ENCODE measurements around the gene ATP5PO.
"Not testable (repeated sequence)": the region's sequence is repeated elsewhere in the genome, so short reads cannot be mapped to it uniquely, and the experiment has no call there.

The ATP5PO gene

DNA sequence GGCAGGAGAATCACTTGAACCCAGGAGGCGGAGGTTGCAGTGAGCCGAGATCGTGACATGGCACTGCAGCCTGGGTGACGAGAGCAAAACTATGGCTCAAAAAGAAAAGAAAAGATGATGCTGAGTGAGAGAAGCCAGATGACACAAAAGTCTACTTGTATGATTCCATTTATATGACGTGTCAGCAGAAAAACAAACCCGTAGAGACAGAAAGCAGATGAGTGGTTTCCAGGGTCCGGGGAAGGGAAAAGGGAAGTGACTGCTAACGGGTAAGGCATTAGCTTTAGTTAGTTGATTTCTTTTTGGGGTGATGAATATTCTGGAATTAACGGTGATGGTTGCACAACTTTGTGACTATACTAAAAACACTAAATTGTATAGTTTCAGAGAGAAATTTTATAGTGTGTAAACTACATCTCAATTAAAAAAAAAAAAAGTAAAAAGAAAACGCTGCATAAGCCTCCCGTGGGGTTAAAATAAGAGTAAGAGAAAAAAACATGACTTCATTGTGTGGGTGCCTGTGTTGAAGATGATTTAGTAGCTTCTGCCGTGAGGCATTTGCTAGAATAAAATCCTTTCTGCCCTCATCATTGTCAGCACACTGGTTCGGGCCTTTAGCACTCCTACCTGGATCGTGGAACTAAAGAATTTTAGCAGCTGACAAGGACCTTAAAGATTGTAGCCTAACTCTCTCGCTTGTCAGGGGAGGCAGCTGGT is 24.7 kb upstream of the ATP5PO start:
- DNase-seq (ENCODE audit: low read depth): peak; percentile 61

DNA sequence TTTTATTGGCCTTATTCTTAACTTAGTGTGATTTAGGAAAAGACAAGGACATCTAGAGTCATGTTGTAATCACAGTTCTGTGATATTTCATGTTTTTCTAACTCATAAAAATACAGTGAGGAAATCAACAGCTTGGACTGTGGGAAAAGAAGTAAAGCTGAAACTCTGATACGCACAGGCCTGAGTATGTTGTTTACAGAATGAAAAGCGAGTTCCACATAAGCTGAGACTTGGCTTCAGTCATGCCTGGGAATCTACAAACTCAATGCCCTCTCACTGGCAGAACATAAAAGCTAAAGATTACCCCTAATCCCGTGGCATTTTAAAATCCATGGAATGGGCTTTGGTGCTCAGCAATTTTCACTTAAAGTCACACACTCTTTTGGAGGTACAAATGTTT is 23.6 kb upstream of the ATP5PO start:
- DNase-seq (ENCODE audit: low read depth): no peak

DNA sequence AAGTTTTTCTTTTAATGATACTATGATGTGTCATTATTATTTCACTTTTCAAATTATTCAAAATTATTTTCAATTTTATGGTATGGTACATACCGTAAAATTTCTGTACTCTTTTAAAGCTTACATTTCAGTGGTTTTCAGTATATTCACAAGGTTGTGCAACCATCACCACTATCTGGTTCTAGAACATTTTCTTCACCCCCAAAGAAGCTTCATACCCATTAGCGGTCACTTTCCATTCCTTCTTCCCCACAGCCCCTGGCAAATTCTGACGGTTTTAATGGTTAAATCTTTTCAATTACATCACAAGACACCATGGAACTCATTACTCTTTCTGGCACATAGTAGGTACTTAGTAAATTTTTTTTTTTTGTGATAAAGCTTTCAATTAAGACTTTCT is 22.8 kb upstream of the ATP5PO start:
- DNase-seq (ENCODE audit: low read depth): no peak

DNA sequence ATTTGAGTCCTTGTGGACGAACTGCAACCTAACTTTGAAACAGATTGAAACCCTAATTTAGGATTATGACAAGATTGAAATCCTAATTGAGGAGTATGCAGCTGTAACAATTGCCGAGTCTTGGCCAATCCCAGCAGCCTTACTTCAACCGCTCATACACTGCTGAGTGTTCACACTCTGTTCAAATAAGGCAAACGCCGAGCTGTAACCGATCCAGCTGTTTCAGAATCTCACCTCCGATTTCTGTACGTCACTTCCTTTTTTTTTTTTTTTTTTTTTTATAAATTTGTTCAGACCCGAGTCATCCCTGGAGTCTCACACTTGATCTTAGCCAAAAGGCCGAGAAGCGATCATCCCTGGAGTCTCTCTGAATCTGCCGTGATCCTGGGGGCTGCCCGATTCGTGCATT is 22.3 kb upstream of the ATP5PO start:
- DNase-seq (ENCODE audit: low read depth): no peak

DNA sequence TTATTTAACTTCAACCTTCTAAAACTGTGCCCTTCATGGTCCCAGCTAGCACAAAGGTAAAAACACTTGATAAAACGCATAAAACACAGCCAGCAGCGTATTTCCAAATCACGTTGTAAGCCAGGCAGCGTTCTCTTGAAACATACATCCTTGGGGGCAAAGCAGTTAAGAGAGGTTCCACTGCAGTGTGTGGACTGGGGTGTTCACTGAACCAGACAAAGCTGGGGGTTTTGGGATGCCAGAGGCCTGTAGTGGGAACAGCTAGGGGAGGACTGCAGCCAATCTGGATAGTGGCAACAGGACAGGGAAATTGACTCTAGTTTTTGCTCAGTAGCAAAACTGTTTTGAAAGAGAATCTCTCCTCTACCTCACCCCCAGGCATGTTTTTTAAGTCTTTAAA is 21.5 kb upstream of the ATP5PO start:
- DNase-seq (ENCODE audit: low read depth): no peak

DNA sequence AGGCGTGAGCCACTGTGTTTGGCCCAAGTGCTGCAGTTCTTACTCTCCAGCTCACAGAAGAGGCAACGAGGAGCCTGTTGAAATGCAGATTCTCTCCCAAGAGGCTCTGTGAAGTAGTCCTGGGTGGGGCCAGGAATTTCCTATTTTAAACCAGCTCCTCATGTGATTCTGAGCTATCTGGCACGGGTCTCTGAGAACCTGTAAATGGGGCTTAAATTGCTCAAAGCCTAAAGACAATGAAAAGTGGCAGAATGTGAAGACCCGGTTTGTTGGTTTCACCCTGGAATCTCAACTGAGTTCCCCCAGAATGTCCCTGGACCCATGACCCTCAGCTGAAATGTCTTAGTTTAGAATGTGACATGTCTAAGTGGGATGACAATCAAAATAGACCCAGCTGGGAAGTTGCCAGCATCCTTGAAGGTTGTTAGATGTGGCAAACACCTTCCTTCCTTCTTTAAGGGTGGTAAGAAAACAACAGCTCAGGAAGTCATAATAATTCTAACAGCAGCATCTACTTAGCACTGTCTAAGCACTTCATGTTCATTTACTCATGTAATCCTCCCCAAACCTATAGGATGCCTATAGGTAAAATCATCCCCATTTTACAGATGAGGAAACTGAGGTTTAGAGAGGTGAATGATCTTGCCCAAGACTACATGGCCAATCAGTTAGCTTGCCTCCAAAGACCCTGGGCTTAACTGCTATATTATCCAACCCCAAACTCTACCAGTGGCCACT is 20.9 kb upstream of the ATP5PO start:
- DNase-seq (ENCODE audit: low read depth): no peak

DNA sequence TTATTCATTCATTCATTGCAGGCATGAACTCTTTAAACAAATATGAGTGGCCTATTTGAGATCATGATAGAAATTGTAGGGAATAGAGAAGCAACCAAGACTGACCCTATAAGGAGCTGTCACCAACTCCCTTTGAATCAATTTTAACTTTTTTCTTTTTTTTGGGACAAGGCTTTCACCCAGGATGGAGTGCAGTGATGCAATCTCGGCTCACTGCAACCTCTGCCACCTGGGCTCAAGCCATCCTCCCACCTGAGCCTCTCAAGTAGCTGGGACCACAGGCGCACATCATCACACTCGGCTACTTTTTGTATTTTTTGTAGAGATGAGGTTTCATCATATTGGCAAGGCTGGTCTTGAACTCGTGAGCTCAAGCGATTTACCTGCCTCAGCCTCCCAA is 17.1 kb upstream of the ATP5PO start:
- no peak for DNase-seq (ENCODE audit: low read depth)

DNA sequence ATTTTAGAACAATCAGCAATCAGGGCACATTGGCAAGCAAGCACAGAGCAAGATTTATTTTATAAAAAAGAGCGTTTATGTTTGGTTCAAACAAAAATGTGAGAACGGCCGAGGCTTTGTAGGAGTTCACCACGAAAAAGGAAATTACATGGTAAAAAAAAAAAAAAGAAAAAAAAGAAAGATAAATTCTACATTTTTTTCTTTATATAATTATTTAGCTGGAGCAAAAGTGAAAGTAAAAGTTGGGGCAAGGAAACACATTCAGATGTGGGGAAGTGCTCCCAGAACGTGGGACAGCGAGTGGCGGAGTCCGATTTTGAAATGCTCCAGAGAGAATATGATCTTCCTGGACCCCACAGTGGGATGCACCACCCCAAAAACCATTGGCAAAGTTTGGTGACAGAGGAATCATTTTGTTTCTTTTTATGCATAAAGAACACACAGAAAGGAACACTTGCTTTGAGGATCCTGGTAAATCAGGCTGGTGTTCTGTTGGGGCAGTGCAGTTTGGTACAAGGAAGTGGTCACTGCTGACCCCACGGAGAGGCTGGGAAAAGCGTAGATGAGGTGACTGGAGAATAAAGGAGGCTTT is 16.3 kb upstream of the ATP5PO start:
- no peak for DNase-seq (ENCODE audit: low read depth)

DNA sequence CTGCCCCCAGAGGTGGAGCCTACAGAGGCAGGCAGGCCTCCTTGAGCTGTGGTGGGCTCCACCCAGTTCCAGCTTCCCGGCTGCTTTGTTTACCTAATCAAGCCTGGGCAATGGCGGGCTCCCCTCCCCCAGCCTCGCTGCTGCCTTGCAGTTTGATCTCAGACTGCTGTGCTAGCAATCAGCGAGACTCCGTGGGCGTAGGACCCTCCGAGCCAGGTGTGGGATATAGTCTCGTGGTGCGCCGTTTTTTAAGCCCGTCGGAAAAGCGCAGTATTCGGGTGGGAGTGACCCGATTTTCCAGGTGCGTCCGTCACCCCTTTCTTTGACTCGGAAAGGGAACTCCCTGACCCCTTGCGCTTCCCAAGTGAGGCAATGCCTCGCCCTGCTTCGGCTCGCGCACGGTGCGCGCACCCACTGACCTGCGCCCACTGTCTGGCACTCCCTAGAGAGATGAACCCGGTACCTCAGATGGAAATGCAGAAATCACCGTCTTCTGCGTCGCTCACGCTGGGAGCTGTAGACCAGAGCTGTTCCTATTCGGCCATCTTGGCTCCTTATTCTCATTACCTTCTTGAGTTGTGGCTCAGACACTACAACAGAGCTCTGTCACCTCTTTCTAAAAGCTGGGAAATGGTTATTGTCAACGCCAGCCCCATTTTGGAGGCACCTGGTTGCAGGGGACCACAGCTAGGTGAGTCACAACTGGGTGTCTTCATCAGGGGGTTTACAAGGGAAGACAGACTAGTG is 15.6 kb upstream of the ATP5PO start:
- DNase-seq (ENCODE audit: low read depth): not testable (repeated sequence)

DNA sequence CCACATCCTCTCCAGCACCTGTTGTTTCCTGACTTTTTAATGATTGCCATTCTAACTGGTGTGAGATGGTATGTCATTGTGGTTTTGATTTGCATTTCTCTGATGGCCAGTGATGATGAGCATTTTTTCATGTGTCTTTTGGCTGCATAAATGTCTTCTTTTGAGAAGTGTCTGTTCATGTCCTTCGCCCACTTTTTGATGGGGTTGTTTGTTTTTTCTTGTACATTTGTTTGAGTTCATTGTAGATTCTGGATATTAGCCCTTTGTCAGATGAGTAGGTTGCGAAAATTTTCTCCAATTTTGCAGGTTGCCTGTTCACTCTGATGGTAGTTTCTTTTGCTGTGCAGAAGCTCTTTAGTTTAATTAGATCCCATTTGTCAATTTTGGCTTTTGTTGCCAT is 10.6 kb upstream of the ATP5PO start:
- not testable (repeated sequence) for DNase-seq (ENCODE audit: low read depth)

DNA sequence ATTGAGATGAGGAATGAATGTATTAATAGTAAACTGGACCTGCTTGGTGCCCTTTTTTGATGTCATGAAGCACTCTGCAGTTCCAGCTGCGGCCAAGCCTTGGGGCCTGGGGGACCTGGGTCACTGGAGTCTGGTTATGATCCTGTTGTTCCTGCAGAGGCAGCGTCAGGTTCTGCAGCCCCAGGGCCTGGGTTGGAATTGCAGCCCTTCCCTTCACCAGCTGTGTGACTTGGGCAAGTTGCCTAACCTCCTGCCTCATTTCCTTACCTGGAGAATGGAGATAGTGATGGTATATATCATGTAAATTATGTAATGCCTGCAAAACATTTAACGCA is 9.1 kb upstream of the ATP5PO start:
- DNase-seq (ENCODE audit: low read depth): no peak

DNA sequence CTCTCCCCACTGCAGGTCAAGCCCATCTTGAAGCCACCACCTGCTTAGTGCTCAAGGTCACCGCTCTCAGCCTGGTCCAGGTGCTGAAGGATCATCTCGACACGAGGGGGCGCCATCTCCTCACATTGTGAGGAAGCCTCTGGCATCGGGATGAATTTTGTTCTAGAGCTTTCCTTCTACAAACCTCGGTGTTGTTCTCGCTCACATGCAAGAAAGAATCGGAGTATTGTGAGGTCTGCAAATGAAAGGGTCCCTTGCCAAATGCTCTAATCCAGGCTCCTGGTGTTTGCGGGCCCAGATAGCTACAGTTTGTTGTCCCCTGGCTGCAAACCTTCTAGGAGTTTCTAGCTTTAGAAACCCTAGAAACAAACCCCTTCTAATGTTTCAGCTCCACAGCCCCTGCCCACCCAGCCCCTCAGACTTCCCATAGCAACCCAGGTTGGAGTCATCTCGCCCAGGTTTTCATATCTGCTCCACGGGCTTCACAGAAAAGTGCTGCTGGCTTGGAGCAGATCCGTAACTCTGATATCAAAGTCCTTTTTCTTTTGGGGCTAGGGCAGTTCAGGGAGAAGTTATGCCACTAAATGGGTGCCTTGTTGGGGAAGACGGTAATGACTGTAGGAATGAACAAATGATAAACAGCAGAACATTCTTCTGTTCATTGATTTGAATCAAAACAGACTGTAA is 8.6 kb upstream of the ATP5PO start:
- peak; percentile 60 for DNase-seq (ENCODE audit: low read depth)

DNA sequence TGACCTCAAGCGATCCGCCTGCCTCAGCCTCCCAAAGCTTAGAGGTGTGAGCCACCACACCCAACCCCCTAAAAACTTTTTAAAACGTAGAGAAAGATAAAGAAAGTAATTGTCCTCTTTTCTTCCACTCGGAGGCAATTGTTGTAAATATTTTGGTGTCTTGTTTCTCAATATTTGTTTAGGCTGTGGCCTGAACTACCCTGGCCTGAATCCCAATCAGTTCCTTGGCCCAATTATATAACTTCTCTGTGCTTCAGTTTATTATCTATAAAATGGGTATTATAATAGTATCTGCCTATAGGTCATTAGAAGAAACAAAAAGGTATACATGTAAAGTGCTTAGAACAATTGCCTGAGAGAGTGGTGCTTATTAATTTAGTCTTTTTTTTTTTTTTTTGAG is 1.8 kb upstream of the ATP5PO start:
- DNase-seq (ENCODE audit: low read depth): no peak

DNA sequence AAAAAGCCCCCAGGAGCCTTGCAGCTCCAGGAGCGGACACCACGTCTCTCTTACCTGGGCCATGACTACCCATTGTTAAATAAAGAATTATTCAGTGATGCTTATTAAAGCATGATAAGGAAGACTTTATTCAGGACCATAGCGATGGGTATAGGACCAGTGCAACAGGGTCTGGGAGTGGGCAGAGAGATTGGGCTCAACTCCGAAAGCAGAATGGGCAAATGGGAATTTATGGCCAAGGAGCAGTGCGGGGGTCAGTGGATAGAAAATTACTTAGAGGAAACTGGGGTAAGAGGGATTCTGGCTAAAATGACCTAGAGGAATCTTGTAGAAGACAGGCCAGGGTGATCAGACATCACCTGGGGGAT is 580 bp upstream of the ATP5PO start:
- DNase-seq (ENCODE audit: low read depth): no peak

DNA sequence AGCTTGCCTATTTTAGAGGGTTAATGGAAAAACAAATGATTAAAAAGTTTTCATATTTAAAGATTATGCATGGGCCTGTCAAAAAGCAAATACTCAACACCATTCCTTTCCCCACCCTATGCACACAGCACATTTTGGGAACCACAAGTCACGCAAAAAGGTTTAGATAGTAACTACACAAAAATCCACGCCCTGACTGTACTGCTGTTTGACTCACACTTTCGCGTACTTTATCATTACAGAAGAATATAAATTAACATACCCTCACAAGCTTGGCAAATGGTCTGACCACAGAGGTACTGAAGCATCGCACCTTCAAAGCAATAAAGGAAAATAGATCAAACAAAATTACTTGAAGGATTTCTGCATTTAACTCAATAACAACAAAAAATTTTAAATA is 1.4 kb downstream of the ATP5PO start:
- no peak for DNase-seq (ENCODE audit: low read depth)

DNA sequence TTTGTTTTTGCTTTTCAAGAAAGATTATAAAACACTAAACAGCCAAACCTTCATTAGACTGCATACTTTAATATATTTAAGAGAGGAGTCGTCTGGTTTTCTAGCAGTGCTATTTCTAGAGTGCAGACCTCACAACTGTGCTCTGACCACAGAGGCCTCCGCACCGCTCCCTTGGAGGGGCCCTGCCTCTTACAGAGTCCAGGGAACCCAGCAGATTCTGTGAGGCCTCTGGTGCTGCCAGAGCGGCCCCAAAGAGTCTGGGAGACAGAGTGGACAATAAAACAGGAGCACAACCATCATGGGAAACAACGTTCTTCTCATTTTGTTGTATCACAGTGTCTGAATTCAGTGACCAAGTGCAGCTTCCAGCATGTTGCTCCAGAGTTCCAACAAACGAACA is 5.8 kb downstream of the ATP5PO start:
- DNase-seq (ENCODE audit: low read depth): no peak

DNA sequence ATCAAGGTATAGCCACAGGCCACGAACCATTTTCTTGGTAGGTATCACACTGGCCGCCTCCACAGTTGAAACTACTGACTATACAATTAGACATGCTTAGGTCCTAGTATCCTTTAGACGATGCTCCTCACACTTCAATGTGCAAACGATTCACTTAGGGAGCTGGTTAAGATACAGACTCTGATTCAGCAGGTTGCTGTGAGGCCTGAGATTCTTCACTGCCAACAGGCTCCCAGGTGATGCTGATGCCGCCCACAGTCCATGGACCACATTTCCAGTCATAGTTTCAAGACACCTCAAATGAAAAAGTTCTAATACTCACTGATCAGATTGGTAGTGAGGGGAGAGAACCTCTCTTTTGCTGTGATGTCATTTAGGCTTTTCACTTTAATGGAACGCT is 6.8 kb downstream of the ATP5PO start:
- DNase-seq (ENCODE audit: low read depth): no peak

DNA sequence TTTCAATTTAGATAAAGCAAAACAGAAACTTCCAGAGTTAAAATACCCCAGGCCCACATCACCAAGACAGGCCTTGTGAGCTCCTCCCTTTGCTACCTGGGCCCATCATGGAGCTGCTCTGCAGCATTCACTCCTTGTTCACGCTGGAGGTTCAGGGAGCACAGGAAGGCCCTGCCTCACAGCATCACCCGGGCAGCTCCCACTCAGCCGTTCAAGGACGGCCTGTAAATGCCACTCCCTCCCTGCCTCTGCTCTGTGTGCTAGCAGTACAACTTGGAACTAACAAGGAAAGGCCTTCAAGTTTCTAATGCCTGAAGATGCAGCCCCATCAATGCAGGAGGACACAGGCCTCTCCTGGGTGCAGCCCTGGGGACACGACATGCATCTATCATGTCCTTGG is 11.6 kb downstream of the ATP5PO start:
- DNase-seq (ENCODE audit: low read depth): no peak

DNA sequence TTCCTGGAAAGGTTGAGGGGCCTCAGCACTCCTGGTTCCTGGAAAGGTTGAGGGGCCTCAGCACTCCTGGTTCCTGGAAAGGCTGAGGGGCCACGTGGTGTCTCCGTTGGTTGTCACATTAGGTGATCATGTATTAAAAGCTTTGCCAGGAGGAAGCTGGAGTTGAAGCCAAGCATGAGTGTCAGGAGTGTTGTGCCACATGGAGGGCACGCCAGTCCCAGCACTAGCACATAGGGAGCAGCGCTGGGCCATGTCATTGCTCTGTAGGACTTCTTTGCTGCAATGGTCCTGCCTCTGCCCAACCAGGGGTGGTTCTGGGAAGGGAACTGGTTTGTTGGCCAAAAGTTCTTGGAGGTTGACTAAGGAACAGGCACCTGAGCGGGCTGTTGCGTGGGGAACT is 13.3 kb downstream of the ATP5PO start:
- no peak for DNase-seq (ENCODE audit: low read depth)

DNA sequence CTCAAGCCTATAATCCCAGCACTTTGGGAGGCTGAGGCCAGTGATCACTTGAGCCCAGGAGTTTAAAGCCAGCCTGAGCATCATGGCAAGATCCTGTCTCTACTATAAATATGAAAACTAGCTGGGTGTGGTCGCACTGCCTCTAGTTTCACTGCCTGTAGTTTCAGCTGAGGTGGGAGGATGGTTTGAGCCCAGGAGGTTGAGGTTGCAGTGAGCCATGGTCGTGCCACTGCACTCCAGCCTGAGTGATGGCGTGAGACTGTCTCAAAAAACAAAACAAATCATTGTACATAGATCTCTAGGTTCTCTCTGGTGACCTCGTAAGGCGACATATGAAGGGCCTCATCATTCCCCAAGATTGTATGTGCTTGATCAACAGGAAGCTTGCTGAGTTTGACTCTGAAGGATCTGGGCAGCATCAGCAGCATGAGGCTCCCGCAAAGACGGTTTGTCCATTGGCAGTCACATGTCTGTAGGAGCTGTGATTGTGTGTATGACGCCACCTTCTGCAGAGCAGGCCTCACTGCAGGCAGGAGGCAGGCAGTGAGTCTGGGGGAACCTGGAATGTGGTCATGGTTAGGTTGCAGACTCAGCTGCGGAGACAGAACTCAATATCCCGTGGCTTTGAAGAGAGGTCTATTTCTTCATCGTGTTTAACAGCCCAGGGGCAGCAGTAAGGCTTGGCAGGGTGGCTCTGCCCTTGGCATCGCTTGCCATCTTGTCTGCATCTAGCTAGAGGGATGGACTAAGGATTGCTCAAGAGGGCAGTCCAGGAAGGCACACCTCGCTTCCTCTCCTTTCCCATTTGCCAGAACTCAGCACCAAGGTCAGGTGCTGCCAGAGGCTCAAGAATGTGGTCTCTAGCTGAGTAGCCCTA is 14.0 kb downstream of the ATP5PO start:
- DNase-seq (ENCODE audit: low read depth): no peak

DNA sequence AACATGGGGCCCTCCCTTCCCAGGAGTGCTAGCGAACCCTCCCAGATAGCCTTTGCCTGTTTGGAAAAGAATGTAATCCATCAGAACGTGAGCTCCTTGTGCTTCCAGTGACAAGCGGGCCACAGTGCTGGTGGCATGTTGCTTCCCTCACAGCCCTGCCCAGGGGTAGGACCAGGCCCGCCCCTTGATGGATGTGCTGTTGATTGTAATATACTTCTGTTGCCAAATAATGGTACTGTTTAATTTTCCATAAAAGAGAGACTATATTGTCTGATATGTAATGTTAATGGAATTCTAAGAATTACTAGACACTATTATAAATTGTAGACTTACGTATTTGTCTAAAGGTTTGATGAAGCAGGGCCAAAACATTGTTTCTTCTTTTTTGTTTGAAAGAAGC is 16.4 kb downstream of the ATP5PO start:
- DNase-seq (ENCODE audit: low read depth): no peak
